PFSK-1 (cell line): ENCODE data around the gene FRMD4A.

Experiments used
- FOXP2 ChIP-seq: optimal IDR thresholded peaks from 2 replicates; pipeline ENCODE3; 2011; ENCODE audit warnings: borderline replicate concordance, control low read depth, inconsistent platforms; ENCODE audit not compliant: insufficient read depth; ENCODE audit errors: extremely low read length, extremely low read depth
- POLR2AphosphoS5 ChIP-seq: IDR thresholded peaks from 2 replicates; pipeline ENCODE4 v1.6.1; 2012; ENCODE audit warnings: low read depth, mild to moderate bottlenecking, control low read depth, low read length, moderate library complexity
- SIN3A ChIP-seq: IDR thresholded peaks from 2 replicates; pipeline ENCODE4 v1.6.1; 2012; ENCODE audit warnings: mild to moderate bottlenecking, low read length, moderate library complexity, borderline replicate concordance; ENCODE audit not compliant: insufficient read depth
- TAF1 ChIP-seq: IDR thresholded peaks from 2 replicates; pipeline ENCODE4 v1.6.1; 2012; ENCODE audit warnings: low read length, control low read depth, borderline replicate concordance; ENCODE audit not compliant: insufficient read depth
- TF ChIP-seq, protein P1 (sequence below), 2 experiments: IDR thresholded peaks; 2 replicates each; pipeline versions ENCODE4 v1.6.1 to v1.8.0; 2011 to 2012; ENCODE audit warnings: low read depth in 2 of 2, low read length in 2 of 2, control low read depth in 1 of 2, inconsistent platforms in 1 of 2, mild to moderate bottlenecking in 1 of 2, moderate library complexity in 1 of 2; ENCODE audit not compliant: insufficient read depth in 1 of 2

DNA sequence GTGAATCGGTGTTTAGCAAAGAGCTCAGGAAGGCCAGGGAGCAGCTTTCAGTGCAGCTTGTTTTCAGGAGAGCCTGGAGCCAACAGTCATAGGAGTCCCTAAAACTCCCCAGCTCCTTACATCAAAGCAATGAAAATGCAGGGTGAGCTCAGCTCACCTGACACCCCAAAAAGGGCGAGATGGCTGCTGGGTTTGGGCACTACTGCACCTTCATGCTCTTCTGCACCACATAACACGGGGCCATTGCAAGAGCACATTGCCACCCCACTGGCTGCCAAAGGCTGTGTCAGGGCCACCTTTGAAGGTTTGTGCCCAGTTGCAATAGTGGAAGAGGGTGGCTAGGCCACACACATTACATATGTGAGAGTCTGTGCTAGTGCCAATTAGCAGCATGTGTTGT lies 25.0 kb upstream of the FRMD4A start:
- TF ChIP-seq, protein P1, sequence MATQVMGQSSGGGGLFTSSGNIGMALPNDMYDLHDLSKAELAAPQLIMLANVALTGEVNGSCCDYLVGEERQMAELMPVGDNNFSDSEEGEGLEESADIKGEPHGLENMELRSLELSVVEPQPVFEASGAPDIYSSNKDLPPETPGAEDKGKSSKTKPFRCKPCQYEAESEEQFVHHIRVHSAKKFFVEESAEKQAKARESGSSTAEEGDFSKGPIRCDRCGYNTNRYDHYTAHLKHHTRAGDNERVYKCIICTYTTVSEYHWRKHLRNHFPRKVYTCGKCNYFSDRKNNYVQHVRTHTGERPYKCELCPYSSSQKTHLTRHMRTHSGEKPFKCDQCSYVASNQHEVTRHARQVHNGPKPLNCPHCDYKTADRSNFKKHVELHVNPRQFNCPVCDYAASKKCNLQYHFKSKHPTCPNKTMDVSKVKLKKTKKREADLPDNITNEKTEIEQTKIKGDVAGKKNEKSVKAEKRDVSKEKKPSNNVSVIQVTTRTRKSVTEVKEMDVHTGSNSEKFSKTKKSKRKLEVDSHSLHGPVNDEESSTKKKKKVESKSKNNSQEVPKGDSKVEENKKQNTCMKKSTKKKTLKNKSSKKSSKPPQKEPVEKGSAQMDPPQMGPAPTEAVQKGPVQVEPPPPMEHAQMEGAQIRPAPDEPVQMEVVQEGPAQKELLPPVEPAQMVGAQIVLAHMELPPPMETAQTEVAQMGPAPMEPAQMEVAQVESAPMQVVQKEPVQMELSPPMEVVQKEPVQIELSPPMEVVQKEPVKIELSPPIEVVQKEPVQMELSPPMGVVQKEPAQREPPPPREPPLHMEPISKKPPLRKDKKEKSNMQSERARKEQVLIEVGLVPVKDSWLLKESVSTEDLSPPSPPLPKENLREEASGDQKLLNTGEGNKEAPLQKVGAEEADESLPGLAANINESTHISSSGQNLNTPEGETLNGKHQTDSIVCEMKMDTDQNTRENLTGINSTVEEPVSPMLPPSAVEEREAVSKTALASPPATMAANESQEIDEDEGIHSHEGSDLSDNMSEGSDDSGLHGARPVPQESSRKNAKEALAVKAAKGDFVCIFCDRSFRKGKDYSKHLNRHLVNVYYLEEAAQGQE (IDR thresholded peaks at IDR 0.05; ENCODE audit: insufficient read depth in 1 of 2, low read depth in 2 of 2, low read length in 2 of 2): no peak
- TF ChIP-seq SIN3A (no peak), POLR2AphosphoS5 (no peak), TAF1 (no peak), FOXP2 (no peak)
